GM12874 (cell line): ENCODE measurements around the gene C14orf180.

Experiments
- TF ChIP-seq, protein P1 (sequence below): IDR thresholded peaks from 2 replicates; pipeline ENCODE4 v1.5.1; 2011; ENCODE audit warnings: low read depth, mild to moderate bottlenecking, control low read depth, low read length, moderate library complexity; ENCODE audit not compliant: insufficient read depth

Gene C14orf180

DNA sequence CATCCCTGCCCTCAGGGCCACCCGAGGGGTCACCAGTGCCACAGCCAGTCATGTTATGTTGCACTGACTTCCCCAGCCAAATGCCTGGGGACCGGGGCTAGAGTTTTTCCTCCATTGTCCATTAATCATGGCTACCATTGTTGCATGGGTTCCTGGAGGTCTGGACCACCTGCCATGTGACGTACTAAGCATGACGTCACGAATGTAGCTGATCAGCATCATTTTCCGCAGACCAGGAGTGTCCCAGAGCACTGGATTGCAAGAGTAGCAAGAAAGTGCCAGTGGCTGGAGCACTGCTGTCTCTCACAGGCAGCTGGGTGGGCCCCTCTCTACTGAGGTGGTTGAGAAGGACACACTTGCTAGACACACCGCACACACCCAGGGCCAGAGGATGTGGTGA is 6.9 kb upstream of the C14orf180 start:
- TF ChIP-seq, protein P1, sequence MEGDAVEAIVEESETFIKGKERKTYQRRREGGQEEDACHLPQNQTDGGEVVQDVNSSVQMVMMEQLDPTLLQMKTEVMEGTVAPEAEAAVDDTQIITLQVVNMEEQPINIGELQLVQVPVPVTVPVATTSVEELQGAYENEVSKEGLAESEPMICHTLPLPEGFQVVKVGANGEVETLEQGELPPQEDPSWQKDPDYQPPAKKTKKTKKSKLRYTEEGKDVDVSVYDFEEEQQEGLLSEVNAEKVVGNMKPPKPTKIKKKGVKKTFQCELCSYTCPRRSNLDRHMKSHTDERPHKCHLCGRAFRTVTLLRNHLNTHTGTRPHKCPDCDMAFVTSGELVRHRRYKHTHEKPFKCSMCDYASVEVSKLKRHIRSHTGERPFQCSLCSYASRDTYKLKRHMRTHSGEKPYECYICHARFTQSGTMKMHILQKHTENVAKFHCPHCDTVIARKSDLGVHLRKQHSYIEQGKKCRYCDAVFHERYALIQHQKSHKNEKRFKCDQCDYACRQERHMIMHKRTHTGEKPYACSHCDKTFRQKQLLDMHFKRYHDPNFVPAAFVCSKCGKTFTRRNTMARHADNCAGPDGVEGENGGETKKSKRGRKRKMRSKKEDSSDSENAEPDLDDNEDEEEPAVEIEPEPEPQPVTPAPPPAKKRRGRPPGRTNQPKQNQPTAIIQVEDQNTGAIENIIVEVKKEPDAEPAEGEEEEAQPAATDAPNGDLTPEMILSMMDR = no peak

DNA sequence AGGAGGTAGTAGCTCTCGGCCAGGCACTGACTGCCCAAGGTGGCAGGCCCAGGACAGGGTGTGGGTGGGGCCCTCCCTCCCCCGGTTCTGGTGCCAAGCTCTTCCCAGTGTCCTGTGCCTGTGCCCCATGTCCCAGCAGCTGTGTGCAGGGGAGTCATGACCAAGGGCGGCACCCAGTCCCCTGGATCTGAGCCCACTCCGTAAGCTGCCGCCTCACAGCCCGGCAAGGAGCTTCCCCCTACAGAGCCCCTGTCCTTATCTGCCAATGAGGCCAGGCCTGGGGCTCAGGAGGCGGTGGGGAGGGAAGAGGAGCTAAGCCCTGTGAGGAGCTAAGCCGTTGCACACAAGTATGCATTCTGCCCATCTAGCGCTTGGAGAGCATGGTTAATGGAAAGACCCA is 5.6 kb upstream of the C14orf180 start:
- TF ChIP-seq, protein P1 = no peak

DNA sequence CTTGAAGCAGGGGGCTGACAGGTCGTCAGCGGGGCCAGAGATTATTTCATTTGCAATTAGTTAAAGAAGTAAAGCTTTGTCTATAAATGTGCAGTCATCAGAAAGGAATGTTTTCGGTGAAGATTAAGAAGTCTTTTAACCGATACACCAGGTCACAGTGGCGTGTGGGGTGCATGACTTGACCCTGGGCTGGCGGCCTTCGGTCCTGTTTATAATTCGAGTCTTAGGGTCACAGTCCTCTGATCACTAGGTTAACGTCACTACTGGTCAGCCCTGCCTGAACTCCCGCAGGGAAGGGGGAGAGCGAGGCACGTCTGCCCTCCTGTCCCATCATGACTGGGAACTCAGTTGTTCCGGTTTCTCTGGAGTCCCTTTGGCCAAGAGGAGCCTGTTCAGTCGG is 5.0 kb upstream of the C14orf180 start:
- TF ChIP-seq, protein P1 = no peak

DNA sequence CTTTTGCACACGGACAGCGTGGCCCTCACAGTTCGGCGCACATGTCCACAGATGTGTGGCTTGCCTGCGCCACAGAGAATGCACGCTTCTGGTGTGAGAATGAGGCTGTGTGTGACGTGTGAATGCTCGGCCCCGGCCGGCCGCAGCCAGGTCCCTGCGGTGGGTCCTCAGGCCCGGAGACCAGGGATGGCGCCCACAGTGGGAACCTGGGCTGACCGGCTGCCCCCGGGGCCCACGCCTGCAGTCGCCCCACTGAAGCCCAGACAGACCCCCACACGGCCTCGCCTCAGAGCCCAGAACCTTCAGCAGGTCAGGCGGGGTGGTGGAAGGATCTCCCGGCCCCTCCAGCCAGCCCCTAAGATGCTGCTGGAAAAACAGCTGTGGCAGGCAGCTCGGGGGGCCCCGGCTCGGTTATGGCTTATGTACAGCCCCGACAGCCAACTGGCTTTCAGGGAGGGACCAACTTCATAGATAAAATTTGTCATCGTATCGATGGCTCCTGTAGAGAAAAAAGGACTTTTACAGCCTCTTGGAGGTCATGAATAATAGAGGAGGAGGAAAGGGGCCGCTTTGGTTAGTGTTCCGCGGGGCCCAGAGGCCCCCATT is 4.5 kb upstream of the C14orf180 start:
- TF ChIP-seq, protein P1 = no peak

DNA sequence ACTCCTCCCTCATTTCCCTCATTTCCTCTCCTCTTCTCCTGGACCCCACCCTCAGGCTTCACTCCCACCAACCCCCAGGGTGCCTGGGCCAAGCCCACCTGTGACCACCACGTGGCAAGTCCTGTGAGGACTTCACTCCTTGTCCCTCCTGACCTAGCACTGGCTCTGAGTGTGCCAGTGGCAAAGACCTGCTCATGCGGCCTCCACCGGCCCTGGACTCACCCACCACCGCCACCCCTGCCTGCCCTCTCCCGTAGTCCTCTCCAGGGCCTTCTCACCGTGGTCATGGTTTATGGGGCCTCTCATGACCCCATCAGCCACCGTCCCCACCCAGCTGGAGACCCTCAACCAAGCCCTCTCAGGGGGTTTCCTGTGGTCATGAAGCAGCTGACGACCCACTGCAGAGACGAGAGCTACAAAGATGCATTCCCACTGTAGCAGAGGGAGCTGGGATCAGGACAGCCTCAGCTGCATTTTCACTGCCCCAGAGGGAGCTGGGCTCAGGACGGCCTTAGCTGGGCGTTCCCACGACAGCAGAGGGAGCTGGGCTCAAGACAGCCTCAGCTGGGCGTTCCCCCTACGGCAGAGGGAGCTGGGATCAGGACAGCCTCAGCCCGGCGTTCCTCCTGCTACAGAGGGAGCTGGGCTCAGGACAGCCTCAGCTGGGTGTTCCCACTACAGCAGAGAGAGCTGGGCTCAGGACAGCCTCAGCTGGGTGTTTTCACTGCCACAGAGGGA is 3.2 kb upstream of the C14orf180 start:
- TF ChIP-seq, protein P1 = no peak

DNA sequence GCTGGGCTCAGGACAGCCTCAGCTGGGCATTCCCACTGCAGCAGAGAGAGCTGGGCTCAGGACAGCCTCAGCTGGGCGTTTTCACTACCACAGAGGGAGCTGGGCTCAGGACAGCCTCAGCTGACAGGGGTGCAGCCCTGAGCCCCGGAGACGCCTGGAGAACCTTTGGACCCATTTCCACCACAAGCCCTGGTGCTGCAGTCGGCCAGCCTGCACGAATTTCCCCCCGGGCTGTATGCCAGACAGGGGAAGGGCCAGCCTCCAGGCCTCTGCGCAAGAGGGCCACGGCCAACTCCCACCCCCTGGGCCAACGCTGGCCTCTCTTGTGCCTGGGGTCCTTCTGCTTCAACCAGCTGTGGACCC is 2.6 kb upstream of the C14orf180 start:
- TF ChIP-seq, protein P1 = no peak

DNA sequence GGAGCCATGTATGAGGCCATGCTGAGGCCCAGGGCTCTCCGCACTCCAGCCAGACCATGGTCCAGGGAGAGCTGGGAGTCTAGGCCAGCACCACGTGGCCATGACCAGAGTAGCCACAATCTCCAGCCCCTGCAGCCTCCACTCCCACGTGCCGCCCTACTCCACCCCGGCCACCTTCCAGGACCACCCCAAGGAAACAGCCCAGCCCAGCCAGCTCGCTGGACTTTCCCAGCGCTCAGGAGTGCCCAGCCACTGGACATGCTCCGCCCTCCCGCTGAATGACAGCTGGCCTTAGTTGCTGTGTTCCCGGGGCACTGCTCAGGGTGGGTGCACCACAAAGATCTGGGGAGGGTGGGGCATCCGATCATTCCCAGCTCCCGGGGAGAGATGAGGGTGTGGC is 2.1 kb upstream of the C14orf180 start:
- TF ChIP-seq, protein P1 = no peak
